Measurements from ENCODE around the gene PLA2G2E. TPM values are rescaled to one million over a fixed set of nuclear protein-coding genes. Genes with fewer than 3 reads are reported as not detected.

Gene PLA2G2E, protein sequence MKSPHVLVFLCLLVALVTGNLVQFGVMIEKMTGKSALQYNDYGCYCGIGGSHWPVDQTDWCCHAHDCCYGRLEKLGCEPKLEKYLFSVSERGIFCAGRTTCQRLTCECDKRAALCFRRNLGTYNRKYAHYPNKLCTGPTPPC
- polyA plus RNA-seq (2013, experiment 1 of 2) = not detected
- not detected for polyA plus RNA-seq (2013, experiment 2 of 2)

DNA sequence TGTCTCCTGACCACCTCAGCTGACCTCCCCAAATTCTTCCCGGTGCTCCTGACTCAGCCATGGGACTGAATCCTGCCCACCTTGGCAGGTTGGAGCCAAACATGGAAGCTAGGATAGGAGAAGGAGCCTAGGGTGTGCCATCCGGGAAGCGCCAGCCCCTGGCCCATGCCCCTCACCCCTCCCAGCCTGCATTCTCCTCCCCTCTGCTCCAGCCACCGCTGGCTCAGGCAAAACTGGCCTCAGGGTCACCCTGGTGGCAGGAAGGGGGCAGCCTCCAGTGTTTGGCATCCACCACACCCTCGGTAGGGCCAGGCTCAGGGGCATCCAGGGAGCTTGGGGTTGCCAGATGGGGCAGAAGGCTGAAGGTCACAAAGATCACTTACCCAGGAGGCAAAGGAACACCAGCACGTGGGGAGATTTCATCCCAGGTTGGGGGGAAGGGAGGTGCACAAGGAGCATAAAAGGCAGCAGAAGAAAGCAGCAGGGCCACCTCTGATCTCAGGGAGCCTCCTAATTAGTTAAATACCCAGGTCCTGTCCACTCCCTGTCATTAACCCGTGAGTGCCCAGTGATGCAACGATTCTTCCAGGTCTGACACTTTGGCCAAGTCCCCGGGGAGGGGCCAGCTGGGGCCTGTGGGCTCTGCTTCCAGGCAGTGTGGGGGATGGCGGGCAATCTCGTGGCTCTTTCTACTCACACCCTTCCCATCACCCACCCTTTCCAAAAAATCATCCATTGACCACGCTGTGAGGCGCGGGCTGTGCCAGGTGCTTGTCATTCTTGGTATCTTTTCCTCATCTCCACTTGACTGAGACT lies at the start of gene PLA2G2E:
Gene PLA2G2E, minus strand, starts transcription at position 481 of the 816 bp plus-strand sequence. Its CDS starts 58 bp downstream, at position 423.
- H3K4me3 ChIP-seq (ENCODE audit: extremely low read depth, insufficient read depth, low read length, poor library complexity, severe bottlenecking) = no peak within 1 kb of the TSS
- no peaks in the 10 kb centered on the region for H3K9me3 ChIP-seq (ENCODE audit: control insufficient read depth, low read length)
- H3K36me3 ChIP-seq (ENCODE audit: control insufficient read depth, insufficient read depth, low read length) = no peaks in the 10 kb centered on the region
- whole genome bisulfite sequencing, 2 experiments (ENCODE audit: insufficient coverage in 2 of 2) = 88% methylated on average over 12 to 14 of the region's 14 CpGs
- H3K4me1 ChIP-seq (ENCODE audit: control insufficient read depth, insufficient read depth, low read length, poor library complexity, severe bottlenecking) = peaks cover 11% of the 10 kb centered on the region
- no peak within 1 kb of the TSS for H3K27ac ChIP-seq (ENCODE audit: low read depth, low read length, severe bottlenecking)

DNA sequence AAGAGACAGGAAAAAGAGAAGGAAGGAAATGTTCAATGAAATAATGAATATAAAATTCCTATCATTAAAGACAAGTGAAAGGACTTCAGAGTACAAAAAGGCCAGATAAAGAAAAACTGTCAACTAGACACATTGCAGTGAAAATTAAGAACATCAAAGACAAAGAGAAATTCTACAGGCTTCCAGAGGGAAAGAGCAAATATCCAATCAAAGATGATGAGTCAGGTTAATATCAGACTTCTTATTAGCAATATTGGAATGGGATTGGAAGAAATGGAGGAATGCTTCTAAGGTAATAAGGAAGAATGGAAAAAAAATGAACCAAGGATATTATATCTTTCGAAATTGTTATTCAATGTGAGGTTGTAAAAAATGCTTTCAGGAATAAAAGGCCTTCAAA lies 48.2 kb upstream of the PLA2G2E start:
- Histone ChIP-seq H3K4me3 (ENCODE audit: extremely low read depth, insufficient read depth, low read length, poor library complexity, severe bottlenecking) (no peak overlapping the region), H3K27ac (ENCODE audit: low read depth, low read length, severe bottlenecking) (no peak overlapping the region), H3K36me3 (ENCODE audit: control insufficient read depth, insufficient read depth, low read length) (no peaks in the 10 kb centered on the region), H3K9me3 (ENCODE audit: control insufficient read depth, low read length) (no peaks in the 10 kb centered on the region), H3K4me1 (ENCODE audit: control insufficient read depth, insufficient read depth, low read length, poor library complexity, severe bottlenecking) (peaks cover 4% of the 10 kb centered on the region)
- no CpG with 5 or more reads among the region's 1 CpG for WGBS, 2 experiments (ENCODE audit: insufficient coverage in 2 of 2)

DNA sequence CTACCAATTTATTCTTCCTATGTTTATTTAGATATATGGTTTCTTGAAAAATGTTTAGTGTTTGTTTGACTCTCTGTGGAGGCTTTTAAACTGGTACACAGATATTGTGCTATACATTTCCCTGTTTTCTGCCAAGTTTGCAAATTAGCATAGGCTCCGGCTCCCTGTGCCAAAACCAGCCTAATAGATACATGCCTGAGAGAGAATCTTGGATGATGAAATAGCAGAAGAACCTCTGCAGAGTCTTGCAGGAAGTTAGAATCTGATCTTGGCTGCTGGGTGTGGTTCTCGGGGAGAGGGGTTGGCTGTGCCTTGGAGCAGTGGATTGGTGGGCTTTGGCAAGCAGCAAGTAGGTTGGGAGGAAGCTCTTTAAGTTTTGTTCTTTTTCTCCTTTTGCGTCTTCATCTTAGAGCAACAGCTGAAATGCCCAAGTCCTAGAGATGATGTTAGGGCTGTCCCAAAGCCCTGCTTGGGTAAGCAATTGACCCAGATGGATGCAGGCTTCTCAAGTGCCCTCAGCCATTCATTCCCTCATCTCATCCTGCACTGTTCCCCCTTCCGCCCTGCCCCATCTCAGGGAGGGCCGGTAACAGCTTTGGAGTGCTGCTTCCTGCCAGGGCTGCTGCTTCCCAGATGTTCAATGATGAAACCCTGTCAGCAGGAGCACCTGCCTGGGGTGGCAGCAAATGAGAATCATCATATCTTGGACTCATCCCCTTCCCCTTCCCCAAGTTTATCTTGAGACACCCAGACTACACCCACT lies 46.7 kb upstream of the PLA2G2E start:
- Histone ChIP-seq H3K9me3 (ENCODE audit: control insufficient read depth, low read length) (no peaks in the 10 kb centered on the region), H3K27ac (ENCODE audit: low read depth, low read length, severe bottlenecking) (no peak overlapping the region), H3K36me3 (ENCODE audit: control insufficient read depth, insufficient read depth, low read length) (no peaks in the 10 kb centered on the region), H3K4me3 (ENCODE audit: extremely low read depth, insufficient read depth, low read length, poor library complexity, severe bottlenecking) (no peak overlapping the region), H3K4me1 (ENCODE audit: control insufficient read depth, insufficient read depth, low read length, poor library complexity, severe bottlenecking) (peaks cover 4% of the 10 kb centered on the region)
- 88 to 89% methylated on average over 3 to 4 of the region's 5 CpGs for WGBS, 2 experiments (ENCODE audit: insufficient coverage in 2 of 2)

DNA sequence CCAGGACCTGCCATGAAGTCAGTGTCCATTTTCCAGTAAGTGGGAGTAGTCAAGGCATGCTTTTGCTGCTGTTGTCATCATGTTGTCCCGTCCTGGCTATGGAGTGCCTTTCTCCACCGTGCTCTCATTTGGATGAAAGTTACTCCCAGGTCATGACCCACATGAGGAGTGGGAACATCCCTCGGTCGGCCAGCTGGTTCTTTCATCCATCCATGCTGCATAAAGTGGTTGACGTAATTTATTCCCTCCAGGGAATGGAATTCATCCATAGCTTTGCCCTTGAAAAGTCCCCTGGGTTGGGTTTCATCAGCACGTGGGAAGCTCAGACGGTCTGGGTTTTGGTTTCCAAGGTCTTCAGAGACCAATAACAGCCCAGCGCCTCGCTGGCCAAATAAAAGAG lies 44.4 kb upstream of the PLA2G2E start:
- H3K4me1 ChIP-seq (ENCODE audit: control insufficient read depth, insufficient read depth, low read length, poor library complexity, severe bottlenecking) = no peaks in the 10 kb centered on the region
- H3K4me3 ChIP-seq (ENCODE audit: extremely low read depth, insufficient read depth, low read length, poor library complexity, severe bottlenecking) = no peak overlapping the region
- H3K36me3 ChIP-seq (ENCODE audit: control insufficient read depth, insufficient read depth, low read length) = no peaks in the 10 kb centered on the region
- H3K9me3 ChIP-seq (ENCODE audit: control insufficient read depth, low read length) = no peaks in the 10 kb centered on the region
- no peak overlapping the region for H3K27ac ChIP-seq (ENCODE audit: low read depth, low read length, severe bottlenecking)
- WGBS, 2 experiments (ENCODE audit: insufficient coverage in 2 of 2) = 80 to 93% methylated on average over 7 to 9 of the region's 9 CpGs

DNA sequence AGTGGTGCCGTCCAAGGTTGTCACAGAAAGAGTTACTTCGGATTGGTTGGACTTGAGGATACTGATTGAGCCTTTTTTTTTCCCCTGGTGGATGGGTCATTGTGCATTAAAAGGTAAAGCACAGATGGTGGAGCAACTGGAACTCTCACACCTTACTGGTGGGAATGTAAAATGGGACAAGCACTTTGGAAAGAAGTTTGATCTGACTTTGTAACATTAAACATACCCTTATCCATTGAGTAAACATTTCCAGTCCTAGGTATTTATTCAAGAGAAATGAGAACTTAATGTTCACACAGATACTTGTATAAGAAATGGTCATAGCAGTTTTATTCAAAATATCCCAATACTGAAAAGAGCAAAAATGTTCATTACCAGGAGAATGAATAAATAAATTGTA lies 41.1 kb upstream of the PLA2G2E start:
- Histone ChIP-seq H3K4me3 (ENCODE audit: extremely low read depth, insufficient read depth, low read length, poor library complexity, severe bottlenecking) (no peak overlapping the region), H3K9me3 (ENCODE audit: control insufficient read depth, low read length) (no peaks in the 10 kb centered on the region), H3K27ac (ENCODE audit: low read depth, low read length, severe bottlenecking) (no peak overlapping the region), H3K36me3 (ENCODE audit: control insufficient read depth, insufficient read depth, low read length) (no peaks in the 10 kb centered on the region), H3K4me1 (ENCODE audit: control insufficient read depth, insufficient read depth, low read length, poor library complexity, severe bottlenecking) (no peaks in the 10 kb centered on the region)
- WGBS, 2 experiments (ENCODE audit: insufficient coverage in 2 of 2) = 83 to 100% methylated on average over 2 of the region's 2 CpGs

DNA sequence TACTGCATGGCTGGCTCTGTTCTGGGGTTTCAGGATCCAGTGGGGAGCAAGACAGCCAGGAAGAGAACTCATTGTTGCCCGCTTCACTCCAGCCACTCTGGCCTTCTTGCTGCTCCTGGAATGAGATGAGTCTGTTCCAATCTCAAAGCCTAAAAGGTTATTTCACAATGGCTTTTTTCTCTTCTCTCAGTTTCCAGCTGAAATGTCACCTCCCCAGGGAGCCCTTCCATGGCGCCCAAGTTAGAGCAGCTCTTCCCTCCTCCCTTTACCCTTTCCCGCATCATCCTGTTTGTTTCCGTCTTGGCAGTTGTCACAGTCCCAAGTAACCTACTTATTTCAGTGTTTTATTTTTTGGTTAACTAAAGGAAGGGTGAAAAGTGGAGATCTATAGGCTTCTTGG lies 40.2 kb upstream of the PLA2G2E start:
- Histone ChIP-seq H3K9me3 (ENCODE audit: control insufficient read depth, low read length) (no peaks in the 10 kb centered on the region), H3K4me1 (ENCODE audit: control insufficient read depth, insufficient read depth, low read length, poor library complexity, severe bottlenecking) (no peaks in the 10 kb centered on the region), H3K4me3 (ENCODE audit: extremely low read depth, insufficient read depth, low read length, poor library complexity, severe bottlenecking) (no peak overlapping the region), H3K36me3 (ENCODE audit: control insufficient read depth, insufficient read depth, low read length) (no peaks in the 10 kb centered on the region), H3K27ac (ENCODE audit: low read depth, low read length, severe bottlenecking) (no peak overlapping the region)
- WGBS, 2 experiments (ENCODE audit: insufficient coverage in 2 of 2) = 94% methylated on average over 2 to 3 of the region's 4 CpGs

DNA sequence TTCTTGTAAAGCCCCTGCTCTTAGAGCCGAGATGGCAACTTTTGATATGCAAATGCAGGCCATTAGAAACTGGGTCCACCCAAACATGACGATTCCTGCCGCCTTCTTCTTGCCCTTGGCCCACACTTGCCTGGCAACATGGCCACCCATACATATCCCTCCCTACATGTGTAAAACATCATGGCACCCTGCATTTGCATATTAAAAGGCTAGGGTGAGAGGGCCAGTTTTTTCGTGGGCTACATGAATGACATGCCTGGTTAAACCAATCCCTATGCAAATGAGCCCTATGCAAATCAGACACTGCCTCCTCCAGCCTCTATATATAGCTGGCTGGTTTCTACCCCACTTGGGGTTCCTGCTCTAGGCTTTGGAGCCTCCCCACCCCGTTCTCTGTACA lies 37.2 kb upstream of the PLA2G2E start:
- no peaks in the 10 kb centered on the region for H3K9me3 ChIP-seq (ENCODE audit: control insufficient read depth, low read length)
- 28 to 44% methylated on average over 3 to 4 of the region's 5 CpGs for WGBS, 2 experiments (ENCODE audit: insufficient coverage in 2 of 2)
- H3K4me1 ChIP-seq (ENCODE audit: control insufficient read depth, insufficient read depth, low read length, poor library complexity, severe bottlenecking) = no peaks in the 10 kb centered on the region
- H3K36me3 ChIP-seq (ENCODE audit: control insufficient read depth, insufficient read depth, low read length) = no peaks in the 10 kb centered on the region
- no peak overlapping the region for H3K4me3 ChIP-seq (ENCODE audit: extremely low read depth, insufficient read depth, low read length, poor library complexity, severe bottlenecking)
- no peak overlapping the region for H3K27ac ChIP-seq (ENCODE audit: low read depth, low read length, severe bottlenecking)

DNA sequence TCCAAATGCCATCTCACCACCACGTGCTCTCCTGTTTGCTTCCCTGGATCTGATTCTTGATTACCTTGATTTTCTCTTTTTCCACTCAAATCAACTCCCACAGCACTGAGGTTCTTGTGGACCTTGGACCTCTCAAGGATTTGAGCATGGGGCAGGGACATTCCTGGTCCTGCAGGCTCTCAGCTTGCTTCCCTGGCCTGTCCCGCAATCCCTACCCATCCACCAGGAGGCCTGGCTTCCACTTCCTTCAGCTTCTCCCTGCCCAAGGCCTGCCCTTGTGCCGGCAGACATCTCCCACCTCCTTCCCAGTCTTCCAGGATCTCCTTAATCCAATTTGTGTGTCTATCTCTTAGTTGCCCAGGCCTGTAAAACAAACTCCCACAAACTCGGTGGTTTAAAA lies 34.4 kb upstream of the PLA2G2E start:
- Histone ChIP-seq H3K27ac (ENCODE audit: low read depth, low read length, severe bottlenecking) (no peak overlapping the region), H3K4me1 (ENCODE audit: control insufficient read depth, insufficient read depth, low read length, poor library complexity, severe bottlenecking) (no peaks in the 10 kb centered on the region), H3K9me3 (ENCODE audit: control insufficient read depth, low read length) (peaks cover 13% of the 10 kb centered on the region), H3K4me3 (ENCODE audit: extremely low read depth, insufficient read depth, low read length, poor library complexity, severe bottlenecking) (no peak overlapping the region), H3K36me3 (ENCODE audit: control insufficient read depth, insufficient read depth, low read length) (no peaks in the 10 kb centered on the region)
- WGBS, 2 experiments (ENCODE audit: insufficient coverage in 2 of 2) = 77 to 87% methylated on average over 3 to 4 of the region's 4 CpGs

DNA sequence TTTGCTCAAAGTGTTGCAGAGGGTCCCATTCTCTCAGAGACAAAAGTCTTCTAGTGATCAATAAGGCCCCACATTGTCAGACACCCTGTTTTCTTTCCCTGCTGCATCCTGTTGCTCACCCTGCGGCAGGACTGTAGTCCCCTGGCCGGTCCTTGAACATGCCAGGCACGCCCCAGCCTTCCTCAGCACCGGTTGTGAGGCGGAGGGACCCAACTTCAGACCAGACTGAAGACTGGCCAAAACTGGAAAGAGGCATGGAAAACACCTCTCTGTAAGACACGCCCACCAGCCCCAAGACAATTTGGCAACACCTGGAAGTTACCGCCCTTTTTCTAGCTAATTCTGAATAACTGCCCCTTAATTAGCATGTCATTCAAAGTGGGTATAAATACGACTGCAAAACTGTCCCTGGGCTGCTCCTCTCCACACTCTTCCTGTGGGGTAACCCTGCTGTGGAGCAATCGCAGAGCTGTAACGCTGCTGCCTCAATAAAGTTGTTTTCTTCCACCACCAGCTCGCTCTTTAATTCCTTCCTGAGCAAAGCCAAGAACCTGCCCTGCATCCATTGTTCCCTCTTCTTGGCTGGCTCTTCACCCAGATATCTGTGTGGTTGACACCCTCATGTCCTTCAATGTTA lies 32.2 kb upstream of the PLA2G2E start:
- H3K36me3 ChIP-seq (ENCODE audit: control insufficient read depth, insufficient read depth, low read length) = no peaks in the 10 kb centered on the region
- no peaks in the 10 kb centered on the region for H3K4me1 ChIP-seq (ENCODE audit: control insufficient read depth, insufficient read depth, low read length, poor library complexity, severe bottlenecking)
- no peak overlapping the region for H3K27ac ChIP-seq (ENCODE audit: low read depth, low read length, severe bottlenecking)
- peaks cover 13% of the 10 kb centered on the region for H3K9me3 ChIP-seq (ENCODE audit: control insufficient read depth, low read length)
- 87 to 89% methylated on average over 10 to 11 of the region's 11 CpGs for WGBS, 2 experiments (ENCODE audit: insufficient coverage in 2 of 2)
- no peak overlapping the region for H3K4me3 ChIP-seq (ENCODE audit: extremely low read depth, insufficient read depth, low read length, poor library complexity, severe bottlenecking)

DNA sequence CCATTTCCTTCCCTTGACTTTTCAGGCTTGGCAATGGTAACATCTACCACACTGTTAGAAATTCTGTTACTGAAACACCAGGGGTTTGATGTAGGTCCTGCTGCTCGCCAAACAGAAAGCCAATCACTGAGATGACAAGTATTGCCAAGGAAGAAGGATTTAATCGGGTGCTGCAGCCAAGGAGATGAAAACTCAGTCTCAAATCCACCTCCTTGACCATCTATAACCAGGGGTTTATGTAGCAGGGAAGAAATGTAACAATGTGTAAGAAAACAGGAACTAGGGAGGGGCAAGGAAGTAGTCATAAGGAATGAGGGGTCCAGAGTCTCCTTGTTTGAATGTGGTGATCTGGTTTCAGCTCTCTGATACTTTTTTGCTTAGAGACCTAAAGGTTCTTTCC lies 30.6 kb upstream of the PLA2G2E start:
- Histone ChIP-seq H3K36me3 (ENCODE audit: control insufficient read depth, insufficient read depth, low read length) (no peaks in the 10 kb centered on the region), H3K4me1 (ENCODE audit: control insufficient read depth, insufficient read depth, low read length, poor library complexity, severe bottlenecking) (peaks cover 3% of the 10 kb centered on the region), H3K9me3 (ENCODE audit: control insufficient read depth, low read length) (peaks cover 13% of the 10 kb centered on the region), H3K27ac (ENCODE audit: low read depth, low read length, severe bottlenecking) (no peak overlapping the region), H3K4me3 (ENCODE audit: extremely low read depth, insufficient read depth, low read length, poor library complexity, severe bottlenecking) (no peak overlapping the region)
- WGBS, 2 experiments (ENCODE audit: insufficient coverage in 2 of 2) = no CpG with 5 or more reads among the region's 2 CpGs

Measured in mesodermal cell (in vitro differentiated cells).